AG09309 (cell line): Measurements from ENCODE around the gene FBXL13.

Source experiments
- DNase-seq: peaks from one replicate; pipeline ENCODE4 v3.0.0-alpha.2; 2010; ENCODE audit warnings: low read depth
- H3K4me3 ChIP-seq: 2 replicates; pipeline ENCODE4 v1.5.1; 2011; ENCODE audit warnings: mild to moderate bottlenecking, low read depth, low read length, moderate library complexity; ENCODE audit not compliant: control insufficient read depth
- TF ChIP-seq, protein P1 (sequence below): IDR thresholded peaks from 2 replicates; pipeline ENCODE4 v1.5.1; 2011; ENCODE audit warnings: mild to moderate bottlenecking, low read depth, low read length, inconsistent platforms; ENCODE audit not compliant: insufficient read depth, control insufficient read depth; ENCODE audit errors: missing control alignments

The FBXL13 gene

DNA sequence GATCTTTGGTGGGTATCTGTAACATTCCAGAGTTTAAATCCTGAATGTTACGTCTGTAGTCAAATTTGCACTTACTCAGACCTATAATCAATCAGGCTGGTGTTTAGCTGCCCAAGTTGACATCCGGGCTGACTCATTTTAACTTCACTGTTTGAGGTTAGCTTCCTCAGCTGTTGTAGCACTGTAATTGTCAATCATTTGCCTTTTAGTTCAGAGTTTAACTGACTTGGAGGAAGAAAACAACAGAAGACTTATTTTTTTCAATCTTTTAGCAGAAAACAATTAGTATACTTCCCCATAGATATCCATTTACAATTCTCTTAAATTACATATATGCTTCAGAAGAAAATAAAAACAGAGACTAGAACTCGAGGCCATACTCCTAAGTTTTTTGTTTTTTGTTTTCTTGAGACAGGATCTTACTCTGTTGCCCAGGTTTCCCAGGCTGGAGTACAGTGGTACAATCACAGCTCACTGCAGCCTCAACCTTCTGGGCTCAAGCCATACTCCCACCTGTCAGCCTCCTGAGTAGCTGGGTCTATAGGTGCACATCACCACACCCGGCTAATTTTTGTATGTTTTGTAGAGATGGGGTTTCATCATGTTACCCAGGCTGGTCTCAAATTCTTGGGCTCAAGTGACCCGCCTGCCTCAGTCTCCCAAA is 200.3 kb downstream of the FBXL13 start:
- H3K4me3 ChIP-seq = no peak overlapping the region
- TF ChIP-seq, protein P1, sequence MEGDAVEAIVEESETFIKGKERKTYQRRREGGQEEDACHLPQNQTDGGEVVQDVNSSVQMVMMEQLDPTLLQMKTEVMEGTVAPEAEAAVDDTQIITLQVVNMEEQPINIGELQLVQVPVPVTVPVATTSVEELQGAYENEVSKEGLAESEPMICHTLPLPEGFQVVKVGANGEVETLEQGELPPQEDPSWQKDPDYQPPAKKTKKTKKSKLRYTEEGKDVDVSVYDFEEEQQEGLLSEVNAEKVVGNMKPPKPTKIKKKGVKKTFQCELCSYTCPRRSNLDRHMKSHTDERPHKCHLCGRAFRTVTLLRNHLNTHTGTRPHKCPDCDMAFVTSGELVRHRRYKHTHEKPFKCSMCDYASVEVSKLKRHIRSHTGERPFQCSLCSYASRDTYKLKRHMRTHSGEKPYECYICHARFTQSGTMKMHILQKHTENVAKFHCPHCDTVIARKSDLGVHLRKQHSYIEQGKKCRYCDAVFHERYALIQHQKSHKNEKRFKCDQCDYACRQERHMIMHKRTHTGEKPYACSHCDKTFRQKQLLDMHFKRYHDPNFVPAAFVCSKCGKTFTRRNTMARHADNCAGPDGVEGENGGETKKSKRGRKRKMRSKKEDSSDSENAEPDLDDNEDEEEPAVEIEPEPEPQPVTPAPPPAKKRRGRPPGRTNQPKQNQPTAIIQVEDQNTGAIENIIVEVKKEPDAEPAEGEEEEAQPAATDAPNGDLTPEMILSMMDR = no peak
- no peak for DNase-seq

DNA sequence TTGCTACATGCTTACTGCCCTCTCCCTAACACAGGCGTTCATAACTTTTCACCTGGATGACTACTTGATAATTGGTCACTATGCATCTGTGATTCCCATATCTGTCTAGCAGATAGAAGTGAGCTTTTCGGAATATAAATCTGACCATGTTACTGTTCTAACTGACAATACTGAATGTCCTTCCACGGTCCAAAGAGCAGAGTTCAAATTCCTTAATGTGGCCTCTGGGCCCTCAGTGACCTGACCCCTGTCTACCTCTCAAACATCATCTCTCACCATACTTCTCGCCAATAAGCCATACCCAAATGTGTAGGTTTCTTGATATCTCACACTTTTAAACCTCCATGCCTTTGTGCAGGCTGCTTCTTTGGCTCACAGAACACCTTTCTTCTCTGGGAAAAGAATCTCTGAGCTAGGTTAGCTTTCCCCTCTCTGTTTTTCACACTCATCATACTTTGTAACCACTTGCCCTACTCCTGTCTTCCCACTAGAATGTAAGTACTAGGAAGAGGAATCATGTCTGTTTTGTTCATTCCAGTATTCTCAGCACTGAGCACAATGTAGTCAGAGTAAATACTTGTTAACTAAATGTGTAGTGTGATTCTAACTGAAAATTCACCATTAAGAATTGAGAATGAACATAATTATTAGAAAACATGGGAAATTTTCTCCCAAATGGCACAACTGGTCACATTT is 201.0 kb downstream of the FBXL13 start:
- TF ChIP-seq, protein P1 = no peak
- DNase-seq = no peak
- H3K4me3 ChIP-seq = no peak overlapping the region

DNA sequence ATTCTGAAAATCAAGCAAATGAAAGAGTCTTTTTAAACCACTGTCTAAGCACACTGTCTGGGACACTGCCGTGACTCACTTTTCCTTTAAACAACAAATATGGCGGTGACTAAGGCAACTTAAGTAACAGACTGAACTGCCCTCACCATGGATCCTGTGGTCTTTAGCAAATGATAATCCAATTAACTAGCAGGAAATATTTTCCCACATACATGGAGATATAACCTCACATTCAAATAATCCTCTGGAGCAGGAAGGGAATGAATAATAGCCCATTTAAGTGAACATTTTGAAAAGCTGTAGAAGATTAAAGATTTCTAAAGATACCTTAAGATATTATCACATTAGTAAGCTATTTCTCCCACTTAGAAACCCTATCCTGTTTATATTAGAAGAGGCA is 202.1 kb downstream of the FBXL13 start:
- DNase-seq = peak; percentile 87
- no peak overlapping the region for H3K4me3 ChIP-seq

DNA sequence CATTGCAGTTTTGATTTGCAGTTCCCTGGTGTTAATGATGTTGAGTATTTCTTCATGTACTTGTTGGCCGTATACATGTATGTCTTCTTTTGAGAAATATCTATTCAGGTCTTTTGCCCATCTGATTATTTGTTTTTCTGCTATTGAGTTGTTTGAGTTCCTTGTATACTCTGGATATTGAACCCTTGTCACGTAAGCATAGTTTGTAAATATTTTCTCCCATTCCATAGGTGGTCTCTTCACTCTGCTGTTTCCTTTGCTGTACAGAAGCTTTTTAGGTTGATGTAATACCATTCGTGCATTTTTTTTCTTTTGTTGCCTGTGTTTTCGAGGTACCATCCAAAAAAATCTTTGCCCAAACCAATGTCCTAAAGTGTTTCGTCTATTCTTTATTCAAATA is 205.4 kb downstream of the FBXL13 start:
- TF ChIP-seq, protein P1 = no peak
- DNase-seq = no peak
- no peak overlapping the region for H3K4me3 ChIP-seq

More for the DNA sequence above, 202.1 kb downstream of the FBXL13 start:
- TF ChIP-seq, protein P1 = no peak

DNA sequence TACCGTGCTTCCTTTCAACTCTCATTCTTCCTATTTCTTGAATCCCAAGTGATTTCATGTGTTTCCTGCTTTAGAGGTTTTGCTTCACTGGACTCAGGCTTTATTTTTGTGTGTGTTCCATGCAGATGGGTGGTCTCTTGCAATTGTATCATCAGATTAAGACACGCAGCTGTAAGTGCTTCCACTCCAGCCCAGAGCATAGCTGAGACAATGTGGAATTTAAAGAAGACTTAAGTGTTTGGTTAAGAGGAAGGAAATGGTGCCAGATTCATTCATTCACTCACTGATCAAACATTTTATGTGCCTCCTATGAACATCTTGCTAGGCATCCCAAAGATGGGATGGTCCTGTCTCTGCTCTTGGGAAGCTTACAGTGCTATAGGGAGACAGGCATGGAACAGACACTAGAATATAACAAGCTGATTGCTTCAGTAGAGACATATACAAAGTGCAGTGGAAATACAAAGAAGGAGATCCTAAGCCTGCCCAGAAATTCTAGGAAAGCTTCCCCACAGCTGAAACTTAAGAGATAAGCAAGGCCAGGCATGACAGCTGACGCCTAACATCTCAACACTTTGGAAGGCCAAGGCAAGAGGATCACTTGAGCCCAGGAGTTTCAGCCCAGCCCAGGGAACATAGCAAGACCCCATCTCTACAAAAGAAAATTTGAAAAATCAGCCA is 207.9 kb downstream of the FBXL13 start:
- DNase-seq = no peak
- TF ChIP-seq, protein P1 = no peak
- no peak overlapping the region for H3K4me3 ChIP-seq

DNA sequence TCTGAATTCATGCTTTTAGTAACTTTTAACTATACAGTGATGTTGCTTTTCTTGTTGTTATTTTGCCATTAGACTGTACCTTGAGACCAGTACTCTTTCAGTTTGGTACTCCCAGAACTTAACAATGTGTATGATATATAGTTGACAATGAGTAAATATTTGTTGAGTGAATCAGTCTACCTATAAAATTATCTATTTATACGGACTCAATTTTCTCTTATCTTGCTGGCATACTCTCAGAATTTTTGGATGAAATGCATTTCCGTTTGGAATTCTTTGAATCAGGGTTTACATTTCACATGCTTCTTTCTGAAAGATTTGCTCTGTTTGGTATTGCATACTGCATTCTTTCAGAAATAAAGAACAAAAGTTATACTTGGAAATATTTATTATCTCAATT is 209.6 kb downstream of the FBXL13 start:
- no peak for DNase-seq
- H3K4me3 ChIP-seq = no peak overlapping the region
- TF ChIP-seq, protein P1 = no peak
